GM21423 (cell line): ENCODE measurements around the gene HPS1.

Experiments used
- ATAC-seq: cut with Tn5 transposase; IDR thresholded peaks from one replicate; pipeline ENCODE4 v1.9.1; 2021; ENCODE audit warnings: mild to moderate bottlenecking, moderate library complexity; ENCODE audit not compliant: unreplicated experiment

HPS1 gene

GRCh38 chr10:98433881-98434732 is 12.6 kb downstream of the HPS1 start:
- ATAC-seq: no peak

GRCh38 chr10:98433371-98433770 is 13.4 kb downstream of the HPS1 start:
- ATAC-seq: no peak

- no peak for ATAC-seq
Measured at GRCh38 chr10:98432330-98432729, 14.4 kb downstream of the HPS1 start.

- no peak for ATAC-seq
Measured at GRCh38 chr10:98431016-98431415, 15.7 kb downstream of the HPS1 start.

- ATAC-seq: no peak
Measured at GRCh38 chr10:98430427-98430826, 16.3 kb downstream of the HPS1 start.

- ATAC-seq: no peak
Measured at GRCh38 chr10:98429320-98430072, 17.2 kb downstream of the HPS1 start.

GRCh38 chr10:98427011-98427515 is 19.7 kb downstream of the HPS1 start:
- no peak for ATAC-seq

- no peak for ATAC-seq
Measured at GRCh38 chr10:98425511-98426352, 21.0 kb downstream of the HPS1 start.

- ATAC-seq: no peak
Measured at GRCh38 chr10:98424295-98425254, 22.2 kb downstream of the HPS1 start.

GRCh38 chr10:98423691-98424120 is 23.0 kb downstream of the HPS1 start:
- no peak for ATAC-seq

GRCh38 chr10:98422182-98422581 is 24.6 kb downstream of the HPS1 start:
- ATAC-seq: no peak

GRCh38 chr10:98420786-98421185 is 25.9 kb downstream of the HPS1 start:
- ATAC-seq: no peak

- ATAC-seq: no peak
Measured at GRCh38 chr10:98419469-98420261, 27.1 kb downstream of the HPS1 start.

- ATAC-seq: no peak
Measured at GRCh38 chr10:98418665-98419468, 27.9 kb downstream of the HPS1 start.

- ATAC-seq: no peak
Measured at GRCh38 chr10:98417973-98418664, 28.6 kb downstream of the HPS1 start.

GRCh38 chr10:98417481-98417959 is 29.2 kb downstream of the HPS1 start:
- no peak for ATAC-seq

GRCh38 chr10:98416606-98417388 is 29.9 kb downstream of the HPS1 start:
- no peak for ATAC-seq
